Gastrocnemius medialis (tissue), 4 donors: ENCODE results near the gene BOLL. TPM values are rescaled to one million over a fixed set of nuclear protein-coding genes. Genes with fewer than 3 reads are reported as not detected.
"Not testable (repeated sequence)": the region's sequence is repeated elsewhere in the genome, so short reads cannot be mapped to it uniquely, and the experiment has no call there.

Experiments used
- ATAC-seq, 2 donors: fragments of 150-250 bp; one replicate each; pipeline ENCODE4 v1.9.1; 2016
- DNase-seq, 2 donors: peaks; one replicate each; pipeline ENCODE4 v3.0.0-alpha.2; 2019
- H3K27ac ChIP-seq, 4 donors: fragments of 200-600 bp; sonication (generic); 1 replicate in 1 of 4; 2 replicates in 3 of 4; pipeline ENCODE4 v1.5.1; 2016 to 2018; ENCODE audit warnings: mild to moderate bottlenecking in 2 of 4, moderate library complexity in 1 of 4
- H3K27me3 ChIP-seq, 3 donors: fragments of 200-600 bp; sonication (generic) in 2 of 3; 1 replicate in 1 of 3; 2 replicates in 2 of 3; pipeline versions ENCODE4 v1.5.1 to v1.6.0; 2016 to 2019; ENCODE audit warnings: mild to moderate bottlenecking in 1 of 3, moderate library complexity in 1 of 3
- H3K36me3 ChIP-seq, 2 donors: fragments of 200-600 bp; sonication (generic) in 1 of 2; one replicate each; pipeline ENCODE4 v1.5.1; 2017 to 2018
- H3K4me1 ChIP-seq, 2 donors: fragments of 200-600 bp; sonication (generic) in 1 of 2; one replicate each; pipeline ENCODE4 v1.5.1; 2016 to 2017; ENCODE audit warnings: mild to moderate bottlenecking in 2 of 2
- H3K4me3 ChIP-seq, 4 donors: fragments of 200-600 bp; sonication (generic) in 3 of 4; 1 replicate in 1 of 4; 2 replicates in 3 of 4; pipeline ENCODE4 v1.5.1; 2016 to 2019; ENCODE audit warnings: mild to moderate bottlenecking in 2 of 4
- H3K9me3 ChIP-seq, 3 donors: fragments of 200-600 bp; sonication (generic) in 2 of 3; 1 replicate in 1 of 3; 2 replicates in 2 of 3; pipeline ENCODE4 v1.5.1; 2016 to 2019
- CTCF ChIP-seq, 5 experiments: fragments of 450-650 bp in 3 of 5; fragments of 200-600 bp in 2 of 5; sonication (generic) in 2 of 5; IDR thresholded peaks in 4 of 5; conservative IDR thresholded peaks in 1 of 5; 1 replicate in 4 of 5; 2 replicates in 1 of 5; pipeline ENCODE4 v1.5.1; 2016 to 2019; ENCODE audit warnings: antibody characterized with exemption in 5 of 5, mild to moderate bottlenecking in 3 of 5, moderate library complexity in 3 of 5
- POLR2A ChIP-seq, 2 donors: fragments of 450-650 bp; IDR thresholded peaks; one replicate each; pipeline ENCODE4 v1.6.1; 2017; ENCODE audit warnings: antibody characterized with exemption in 2 of 2, mild to moderate bottlenecking in 2 of 2, moderate library complexity in 2 of 2
- in situ Hi-C, 4 donors: fragments of 200-750 bp; cut with MboI; loops; one replicate each; pipeline versions ENCODE4 v1.15.0 to v1.8.0; 2017; ENCODE audit warnings: low sequenced_read_pairs in 4 of 4
- intact Hi-C: fragments of 100-400 bp; cut with DNase I; formaldehyde crosslinking; loops from one replicate; pipeline ENCODE4 v1.15.1; 2023; ENCODE audit warnings: low total_unique reads
- total RNA-seq, 4 donors: library from RNA; depleted of rRNA; stranded (reverse); fragments of >200 nt; gene quantifications; one replicate each; pipeline versions ENCODE4 v1.1.0 to v1.2.3, GENCODE V29; 2016

The BOLL gene
- total RNA-seq, 4 donors from 2014 or later: 2.4 to 8.1 (median 2.6) TPM

GRCh38 chr2:197760293-197760657, 24.8 kb downstream of the BOLL start:
- in situ Hi-C loops: no loop called here
- Histone ChIP-seq H3K4me1 (no peaks in the 10 kb centered on the region), H3K9me3 (no peaks in the 10 kb centered on the region), H3K4me3 (no peak overlapping the region), H3K36me3 (no peaks in the 10 kb centered on the region), H3K27ac (no peak overlapping the region), H3K27me3 (no peaks in the 10 kb centered on the region)
- TF ChIP-seq CTCF (IDR thresholded peaks at IDR 0.05 in 4 of 5, conservative IDR thresholded peaks at IDR 0.05 in 1 of 5): no peak
- no peak for TF ChIP-seq POLR2A (IDR thresholded peaks at IDR 0.05)
- DNase-seq (peak in 1 of 2 donors; percentile 27), ATAC-seq (peak in 1 of 2 donors; percentile 33)
- intact Hi-C loops: no loop called here

GRCh38 chr2:197759625-197760292, 25.4 kb downstream of the BOLL start:
- Histone ChIP-seq H3K27me3 (no peaks in the 10 kb centered on the region), H3K36me3 (no peaks in the 10 kb centered on the region), H3K4me1 (no peaks in the 10 kb centered on the region), H3K4me3 (no peak overlapping the region), H3K9me3 (no peaks in the 10 kb centered on the region), H3K27ac (no peak overlapping the region)
- in situ Hi-C loops (no loop called here), intact Hi-C loops (no loop called here)
- TF ChIP-seq CTCF (IDR thresholded peaks at IDR 0.05 in 4 of 5, conservative IDR thresholded peaks at IDR 0.05 in 1 of 5): no peak
- TF ChIP-seq POLR2A (IDR thresholded peaks at IDR 0.05): no peak
- ATAC-seq: no peak
- no peak for DNase-seq

GRCh38 chr2:197759013-197759412, 26.1 kb downstream of the BOLL start:
- H3K27ac ChIP-seq: no peak overlapping the region
- no peaks in the 10 kb centered on the region for H3K4me1 ChIP-seq
- intact Hi-C loops (no loop called here), in situ Hi-C loops (no loop called here)
- H3K9me3 ChIP-seq: no peaks in the 10 kb centered on the region
- H3K36me3 ChIP-seq: no peaks in the 10 kb centered on the region
- DNase-seq: no peak
- H3K4me3 ChIP-seq: no peak overlapping the region
- ATAC-seq: no peak
- no peak for TF ChIP-seq CTCF (IDR thresholded peaks at IDR 0.05 in 4 of 5, conservative IDR thresholded peaks at IDR 0.05 in 1 of 5)
- no peaks in the 10 kb centered on the region for H3K27me3 ChIP-seq

GRCh38 chr2:197740200-197740599, 44.9 kb downstream of the BOLL start:
- no peaks in the 10 kb centered on the region for H3K9me3 ChIP-seq
- in situ Hi-C loops (no loop called here), intact Hi-C loops (no loop called here)
- H3K4me3 ChIP-seq: no peak overlapping the region
- no peak for ATAC-seq
- no peaks in the 10 kb centered on the region for H3K4me1 ChIP-seq
- H3K27me3 ChIP-seq: no peaks in the 10 kb centered on the region
- no peaks in the 10 kb centered on the region for H3K36me3 ChIP-seq
- H3K27ac ChIP-seq: no peak overlapping the region
- TF ChIP-seq CTCF (IDR thresholded peaks at IDR 0.05 in 4 of 5, conservative IDR thresholded peaks at IDR 0.05 in 1 of 5): no peak
- no peak for TF ChIP-seq POLR2A (IDR thresholded peaks at IDR 0.05)
- no peak for DNase-seq

- intact Hi-C loops, H3K27ac ChIP-seq, H3K36me3 ChIP-seq, ATAC-seq, H3K9me3 ChIP-seq, DNase-seq, H3K27me3 ChIP-seq, H3K4me3 ChIP-seq, in situ Hi-C loops, H3K4me1 ChIP-seq: not testable (repeated sequence)
Measured at GRCh38 chr2:197728555-197729544, 56.3 kb downstream of the BOLL start.
